Measurements from ENCODE around the gene METTL6. TPM values are rescaled to one million over a fixed set of nuclear protein-coding genes. Genes with fewer than 3 reads are reported as not detected.
A peak's percentile ranks its signal among the peaks of the same experiment; 100 is the strongest.

The METTL6 gene
- total and polyA plus RNA-seq, 10 of the 15 experiments (the other 5 are each of a cell fraction or from before 2014, with no cell fraction given), result 13.8 to 29.6 (median 20.8) TPM

DNA sequence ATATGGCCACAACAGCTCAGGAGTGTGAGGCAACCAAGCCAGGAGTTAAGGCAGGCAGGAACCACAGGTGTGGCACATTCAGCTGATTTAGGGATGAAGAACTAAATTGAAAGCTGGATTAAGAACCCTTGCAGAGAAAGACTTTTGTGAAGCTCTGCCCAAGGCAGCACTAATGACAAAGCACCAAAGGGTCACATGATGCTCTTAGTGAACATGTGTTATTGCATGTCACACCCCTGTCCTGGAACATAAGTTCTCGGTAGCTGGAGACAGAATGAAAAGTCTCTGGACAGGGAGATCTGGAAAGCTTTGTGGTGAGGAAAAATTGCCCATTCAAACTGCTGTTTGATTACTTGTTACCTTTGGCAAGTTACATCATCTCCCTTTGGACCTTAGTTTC, 3.3 kb upstream of the METTL6 start:
- no peaks in the 10 kb centered on the region; the same call in 1 of the 2 replicates for H3K4me1 ChIP-seq (ENCODE audit: control insufficient read depth, insufficient read depth, low read length)
- no peaks in the 10 kb centered on the region; the same call in 1 of the 2 replicates for H4K20me1 ChIP-seq (ENCODE audit: control insufficient read depth, insufficient read depth)
- H3K79me2 ChIP-seq (ENCODE audit: control insufficient read depth, insufficient read depth, low read length), result peaks cover 41% of the 10 kb centered on the region
- TF ChIP-seq FOXK2 (IDR thresholded peaks at IDR 0.05), result no peak
- no peak for TF ChIP-seq ETV6 (conservative IDR thresholded peaks at IDR 0.05 in 1 of 2, IDR thresholded peaks at IDR 0.05 in 1 of 2; ENCODE audit: borderline replicate concordance in 1 of 2, low read depth in 1 of 2)
- TF ChIP-seq USF2 (IDR thresholded peaks at IDR 0.05; ENCODE audit: borderline replicate concordance, low read depth, low read length), result peak; percentile 15; the same call in 1 of the 2 replicates
- no peak for TF ChIP-seq ZSCAN29 (IDR thresholded peaks at IDR 0.05)
- no peak for TF ChIP-seq NR2C2 (IDR thresholded peaks at IDR 0.05; ENCODE audit: borderline replicate concordance, control insufficient read depth, insufficient read length, low read depth)
- no peak for TF ChIP-seq ZZZ3 (IDR thresholded peaks at IDR 0.05; ENCODE audit: control insufficient read depth, insufficient read length, low read depth)
- no peak for TF ChIP-seq ZNF207 (IDR thresholded peaks at IDR 0.05; ENCODE audit: borderline replicate concordance)
- TF ChIP-seq RAD51 (IDR thresholded peaks at IDR 0.05), result peak; percentile 66; the same call in 1 of the 2 replicates
- TF ChIP-seq RELA (IDR thresholded peaks at IDR 0.05; ENCODE audit: borderline replicate concordance, partially characterized antibody), result no peak
- ATAC-seq (0 out of 3 replicates have a peak, but pooled peaks have one; percentile 9), FAIRE-seq (no peak), DNase-seq (ENCODE audit: low read depth, low spot score) (no peak)
- H3K36me3 ChIP-seq (ENCODE audit: control insufficient read depth in 2 of 2, insufficient read depth in 2 of 2, low read length in 1 of 2), result peaks cover 6 to 27% of the 10 kb centered on the region in 2 experiments
- peak overlapping the region; percentile 4; the same call in 1 of the 2 replicates for H3K4me2 ChIP-seq (ENCODE audit: control insufficient read depth, insufficient read depth)
- intact Hi-C loops (cut with micrococcal nuclease; ENCODE audit: unreplicated experiment) (no loop called here), in situ Hi-C loops (cut with MboI) (no loop called here)
- ChIA-PET POLR2A (interaction anchor here (0.7 to 0.8 kb wide), 2 partner anchors 30 to 170 kb away, joined by 3 read pairs; no protein-coding TSS in a partner anchor), SMC1A (ENCODE audit: uncharacterized antibody, unreplicated experiment) (interaction anchor here (0.7 to 4.0 kb wide), 22 partner anchors 9 to 228 kb away, joined by 3 to 26 read pairs (median 4); no protein-coding TSS in a partner anchor), RAD21 (ENCODE audit: unreplicated experiment) (interaction anchor here (0.8 to 2.3 kb wide), 7 partner anchors 37 to 251 kb away, joined by 3 to 12 read pairs (median 4); no protein-coding TSS in a partner anchor), CTCF (interaction anchor here (0.7 to 2.9 kb wide), 17 partner anchors 11 to 382 kb away, joined by 3 to 28 read pairs (median 5); partner anchors contain the start of gene CAPN7)
- H2AFZ ChIP-seq (ENCODE audit: control insufficient read depth, low read depth, low read length), result no peak overlapping the region
- WGBS (ENCODE audit: insufficient coverage, insufficient replicate concordance, low lambda C conversion rate, missing lambda C conversion rate), result 100% methylated on average over 1 of the region's 1 CpG
- no peak overlapping the region for H3K27ac ChIP-seq (ENCODE audit: control insufficient read depth, insufficient read depth)
- no TSS peak for BruUV-seq (replicated peaks)
- H3K4me3 ChIP-seq, result 0 out of 2 replicates have a peak overlapping the region, but pooled peaks have one; percentile 7
- H3K9ac ChIP-seq (ENCODE audit: control insufficient read depth, insufficient read depth, low read length), result no peak overlapping the region
- no peaks in the 10 kb centered on the region for H3K27me3 ChIP-seq (replicated peaks in 1 of 2; ENCODE audit: control insufficient read depth in 2 of 2, insufficient read depth in 2 of 2, low read length in 1 of 2)
- H3K9me3 ChIP-seq (replicated peaks; ENCODE audit: control insufficient read depth, insufficient read depth, low read length), result no peaks in the 10 kb centered on the region
